ENCODE data around the gene ZNF385C. TPM values are rescaled to one million over a fixed set of nuclear protein-coding genes. Genes with fewer than 3 reads are reported as not detected.

Gene ZNF385C
- total RNA-seq, 4 donors from 2014 or later, result 0.26 to 0.78 TPM; not detected in 2

DNA sequence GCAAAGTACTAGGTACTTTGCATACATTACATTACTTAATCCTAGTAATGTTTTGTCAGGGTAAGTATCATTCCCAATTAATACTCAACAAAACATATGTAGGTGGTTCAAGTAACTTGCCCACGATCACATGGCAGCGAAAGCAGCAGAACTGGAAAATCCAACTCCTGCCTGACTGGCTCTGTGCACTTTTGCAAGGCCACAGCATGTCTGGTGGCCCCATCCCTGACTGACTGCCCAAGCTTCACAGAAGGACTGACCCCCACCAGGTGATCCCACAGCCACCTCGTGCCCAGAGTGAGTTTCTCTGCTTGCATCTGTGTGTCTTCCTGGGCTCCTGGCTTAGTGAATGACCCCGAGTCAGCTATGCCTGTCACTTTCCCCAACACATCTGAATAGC is 120.3 kb downstream of the ZNF385C start:
- ATAC-seq (no peak), DNase-seq (no peak)
- Histone ChIP-seq H3K27ac (no peak overlapping the region), H3K4me3 (no peak overlapping the region), H3K36me3 (peaks cover 4 to 92% of the 10 kb centered on the region in 2 donors), H3K9me3 (no peaks in the 10 kb centered on the region), H3K27me3 (no peaks in the 10 kb centered on the region), H3K4me1 (peaks cover 9 to 25% of the 10 kb centered on the region in 2 donors)
- TF ChIP-seq POLR2A (IDR thresholded peaks at IDR 0.05), result no peak
- TF ChIP-seq, protein P1, sequence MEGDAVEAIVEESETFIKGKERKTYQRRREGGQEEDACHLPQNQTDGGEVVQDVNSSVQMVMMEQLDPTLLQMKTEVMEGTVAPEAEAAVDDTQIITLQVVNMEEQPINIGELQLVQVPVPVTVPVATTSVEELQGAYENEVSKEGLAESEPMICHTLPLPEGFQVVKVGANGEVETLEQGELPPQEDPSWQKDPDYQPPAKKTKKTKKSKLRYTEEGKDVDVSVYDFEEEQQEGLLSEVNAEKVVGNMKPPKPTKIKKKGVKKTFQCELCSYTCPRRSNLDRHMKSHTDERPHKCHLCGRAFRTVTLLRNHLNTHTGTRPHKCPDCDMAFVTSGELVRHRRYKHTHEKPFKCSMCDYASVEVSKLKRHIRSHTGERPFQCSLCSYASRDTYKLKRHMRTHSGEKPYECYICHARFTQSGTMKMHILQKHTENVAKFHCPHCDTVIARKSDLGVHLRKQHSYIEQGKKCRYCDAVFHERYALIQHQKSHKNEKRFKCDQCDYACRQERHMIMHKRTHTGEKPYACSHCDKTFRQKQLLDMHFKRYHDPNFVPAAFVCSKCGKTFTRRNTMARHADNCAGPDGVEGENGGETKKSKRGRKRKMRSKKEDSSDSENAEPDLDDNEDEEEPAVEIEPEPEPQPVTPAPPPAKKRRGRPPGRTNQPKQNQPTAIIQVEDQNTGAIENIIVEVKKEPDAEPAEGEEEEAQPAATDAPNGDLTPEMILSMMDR (IDR thresholded peaks at IDR 0.05 in 4 of 5, conservative IDR thresholded peaks at IDR 0.05 in 1 of 5), result no peak
- in situ Hi-C loops (cut with MboI; ENCODE audit: low sequenced_read_pairs in 4 of 4), result no loop called here
- intact Hi-C loops (cut with DNase I; ENCODE audit: low total_unique reads), result no loop called here

DNA sequence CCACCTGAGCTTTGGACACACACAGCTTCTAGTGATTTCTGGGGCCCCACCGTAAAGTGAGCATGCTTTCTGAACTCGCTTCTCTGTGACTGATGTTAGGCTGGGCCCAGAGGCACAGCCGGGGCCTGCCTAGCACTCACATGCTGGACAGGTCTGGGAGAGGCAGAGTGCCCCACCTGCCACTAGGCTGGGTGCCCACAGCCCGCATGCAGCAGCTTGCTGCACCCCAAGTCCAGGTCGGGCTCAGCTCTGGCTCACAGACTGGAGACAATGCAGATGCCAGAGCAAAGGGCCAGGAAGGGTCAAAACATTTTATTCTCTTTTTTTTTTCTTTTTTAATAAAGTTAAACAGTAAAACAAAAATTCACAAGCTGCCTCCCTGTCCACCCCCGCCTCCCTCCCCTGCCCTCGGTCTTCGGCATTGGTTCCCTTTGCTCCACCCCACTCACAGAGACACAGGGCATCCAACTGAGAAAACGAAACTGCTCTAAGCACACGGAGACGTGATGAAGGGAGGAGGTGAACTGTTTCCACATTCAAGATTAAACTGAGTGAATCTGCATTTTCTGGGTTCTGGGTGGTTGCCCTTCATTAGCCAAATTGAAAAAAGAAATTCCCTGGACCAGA is 122.0 kb downstream of the ZNF385C start:
- H3K27ac ChIP-seq, result peak overlapping the region in 3 of 4 donors; percentile 9 to 85 (median 73)
- H3K4me3 ChIP-seq, result no peak overlapping the region
- H3K27me3 ChIP-seq, result no peaks in the 10 kb centered on the region
- no peaks in the 10 kb centered on the region for H3K9me3 ChIP-seq
- intact Hi-C loops (cut with DNase I; ENCODE audit: low total_unique reads), result no loop called here
- H3K4me1 ChIP-seq, result peaks cover 23 to 35% of the 10 kb centered on the region in 2 donors
- TF ChIP-seq, protein P1 (IDR thresholded peaks at IDR 0.05 in 4 of 5, conservative IDR thresholded peaks at IDR 0.05 in 1 of 5), result no peak
- TF ChIP-seq POLR2A (IDR thresholded peaks at IDR 0.05), result no peak
- peaks cover 4 to 74% of the 10 kb centered on the region in 2 donors for H3K36me3 ChIP-seq
- in situ Hi-C loops (cut with MboI; ENCODE audit: low sequenced_read_pairs in 4 of 4), result no loop called here
- DNase-seq, result no peak
- no peak for ATAC-seq

Other genes starting within 250 kb of the ZNF385C start
- 1 to 10 TPM; 2.2 to 4.7 (median 3.8) TPM for gene KLHL11, start 233.1 kb downstream of the ZNF385C start, total RNA-seq
- 10 to 100 TPM; 20.8 to 35.0 (median 30.7) TPM for gene ACLY, start 179.5 kb downstream of the ZNF385C start, total RNA-seq
- 1 to 10 TPM in 1 of 4 donors, under 1 TPM in 2, not detected in 1; 0.13 to 1.3 (median 0.20) TPM for gene ODAD4, start 167.9 kb downstream of the ZNF385C start, total RNA-seq
- 10 to 100 TPM; 15.1 to 26.2 (median 20.4) TPM for gene CNP, start 131.7 kb downstream of the ZNF385C start, total RNA-seq
- gene DNAJC7, start 81.0 kb downstream of the ZNF385C start, total RNA-seq, result 10 to 100 TPM; 64.4 to 78.9 (median 66.4) TPM
- gene NKIRAS2, start 78.4 kb downstream of the ZNF385C start, total RNA-seq, result 10 to 100 TPM; 48.8 to 77.0 (median 63.4) TPM
- gene C17orf113, start 47.9 kb downstream of the ZNF385C start, total RNA-seq, result under 1 TPM; 0.13 to 0.86 (median 0.38) TPM
- gene DHX58, start 14.2 kb upstream of the ZNF385C start, total RNA-seq, result 1 to 10 TPM; 1.1 to 4.4 (median 3.1) TPM
- gene KAT2A, start 22.9 kb upstream of the ZNF385C start, total RNA-seq, result 10 to 100 TPM in 1 of 4 donors, 1 to 10 TPM in 3; 1.8 to 15.0 (median 6.3) TPM
- gene HSPB9, start 24.3 kb upstream of the ZNF385C start, total RNA-seq, result not detected
- gene RAB5C, start 56.5 kb upstream of the ZNF385C start, total RNA-seq, result 10 to 100 TPM; 33.0 to 42.5 (median 37.6) TPM
- gene KCNH4, start 82.7 kb upstream of the ZNF385C start, total RNA-seq, result not detected
- gene HCRT, start 87.0 kb upstream of the ZNF385C start, total RNA-seq, result not detected
- 10 to 100 TPM; 13.8 to 20.0 (median 18.2) TPM for gene GHDC, start 96.0 kb upstream of the ZNF385C start, total RNA-seq
- gene STAT5B, start 177.9 kb upstream of the ZNF385C start, total RNA-seq, result 100 to 1,000 TPM in 1 of 4 donors, 10 to 100 TPM in 3; 77.3 to 150 (median 80.7) TPM
- 10 to 100 TPM; 36.0 to 87.0 (median 60.7) TPM for gene STAT5A, start 190.0 kb upstream of the ZNF385C start, total RNA-seq

Data from gastrocnemius medialis (tissue), 4 donors.